HG03571 (cell line): ENCODE measurements around the gene CDK10.
"Not testable (repeated sequence)": the region's sequence is repeated elsewhere in the genome, so short reads cannot be mapped to it uniquely, and the experiment has no call there.

Experiments
- ATAC-seq: cut with Tn5 transposase; IDR thresholded peaks from one replicate; pipeline ENCODE4 v1.9.1; 2021; ENCODE audit not compliant: unreplicated experiment

The CDK10 gene, protein sequence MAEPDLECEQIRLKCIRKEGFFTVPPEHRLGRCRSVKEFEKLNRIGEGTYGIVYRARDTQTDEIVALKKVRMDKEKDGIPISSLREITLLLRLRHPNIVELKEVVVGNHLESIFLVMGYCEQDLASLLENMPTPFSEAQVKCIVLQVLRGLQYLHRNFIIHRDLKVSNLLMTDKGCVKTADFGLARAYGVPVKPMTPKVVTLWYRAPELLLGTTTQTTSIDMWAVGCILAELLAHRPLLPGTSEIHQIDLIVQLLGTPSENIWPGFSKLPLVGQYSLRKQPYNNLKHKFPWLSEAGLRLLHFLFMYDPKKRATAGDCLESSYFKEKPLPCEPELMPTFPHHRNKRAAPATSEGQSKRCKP

DNA sequence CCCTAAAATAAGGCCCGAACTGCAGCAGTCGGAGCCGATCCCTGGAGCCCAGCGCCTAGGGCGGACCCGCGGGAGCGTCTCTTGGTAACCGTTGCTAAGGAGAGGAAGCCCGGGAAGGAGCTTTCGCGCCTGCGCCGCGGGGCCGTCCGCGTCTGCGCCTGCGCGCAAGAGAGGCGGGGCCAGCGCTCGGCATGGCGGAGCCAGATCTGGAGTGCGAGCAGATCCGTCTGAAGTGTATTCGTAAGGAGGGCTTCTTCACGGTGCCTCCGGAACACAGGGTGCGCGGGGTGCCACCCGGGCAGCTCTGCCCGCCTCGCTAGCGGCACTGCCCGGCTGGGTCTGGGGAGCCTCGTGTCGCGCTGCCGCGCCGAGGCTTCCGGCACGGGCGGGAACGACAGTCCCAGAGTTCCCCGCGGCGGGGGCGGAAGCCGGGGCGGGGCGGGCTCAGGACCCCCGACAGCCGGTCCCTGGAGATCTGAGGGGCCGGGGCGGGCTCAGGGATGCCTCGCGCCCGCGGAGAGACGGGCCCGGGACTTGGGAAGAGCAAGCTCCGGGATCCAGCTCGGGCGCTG lies at the start of gene CDK10:
CDK10 (plus strand) TSS at position 170 of the 572 bp plus-strand sequence; CDS start at position 192, 22 bp downstream.
- peak; percentile 69 for ATAC-seq

DNA sequence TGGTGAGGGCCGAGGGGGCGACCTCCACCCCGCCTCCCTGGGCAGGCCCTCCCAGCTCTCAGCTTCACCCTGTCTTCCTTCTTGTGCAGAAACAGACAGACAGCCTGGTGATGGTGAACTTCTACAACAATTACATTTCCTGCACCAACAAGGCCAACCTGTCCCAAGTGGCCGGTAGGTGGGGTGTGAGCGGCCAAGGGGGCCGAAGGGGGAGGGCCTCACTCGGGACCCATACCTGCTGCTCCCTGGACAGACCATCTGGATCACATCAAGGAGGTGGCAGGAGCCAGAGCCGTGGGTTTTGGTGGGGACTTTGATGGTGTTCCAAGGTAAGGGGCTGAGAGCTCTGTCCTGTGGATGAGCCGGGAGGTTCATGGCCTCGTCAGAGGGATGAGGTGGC lies 49.1 kb upstream of the CDK10 start:
- ATAC-seq: no peak

DNA sequence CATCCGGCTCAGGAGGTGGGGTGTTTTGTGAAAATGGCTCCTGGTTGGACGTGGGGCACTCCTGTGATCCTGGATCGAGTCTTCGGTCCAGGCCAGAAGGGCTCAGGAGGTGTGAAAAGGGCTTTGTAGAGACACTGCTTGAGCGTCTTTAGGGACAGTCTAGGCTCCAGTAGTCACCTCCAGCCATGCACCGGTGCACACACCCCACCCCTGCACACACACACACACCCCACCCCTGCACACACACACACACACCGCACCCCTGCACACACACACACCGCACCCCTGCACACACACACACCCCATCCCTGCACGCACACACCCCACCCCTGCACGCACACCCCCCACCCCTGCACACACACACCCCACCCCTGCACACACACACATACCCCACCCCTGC lies 48.0 kb upstream of the CDK10 start:
- no peak for ATAC-seq

DNA sequence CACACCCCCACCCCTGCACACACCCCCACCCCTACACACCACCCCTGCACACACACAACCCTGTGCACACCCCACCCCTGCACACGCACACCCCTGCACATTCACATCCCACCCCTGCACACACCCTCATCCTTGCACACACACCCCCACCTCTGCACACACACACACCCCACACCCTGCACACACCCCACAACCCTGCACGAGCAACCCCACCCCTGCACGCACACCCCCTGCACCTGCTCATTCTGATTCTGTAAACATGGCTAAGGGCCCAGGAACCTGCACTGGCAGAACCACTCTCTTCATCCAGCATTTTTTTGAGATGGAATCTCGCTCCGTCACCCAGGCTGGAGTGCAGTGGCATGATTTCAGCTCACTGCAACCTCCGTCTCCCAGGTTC lies 47.1 kb upstream of the CDK10 start:
- no peak for ATAC-seq

DNA sequence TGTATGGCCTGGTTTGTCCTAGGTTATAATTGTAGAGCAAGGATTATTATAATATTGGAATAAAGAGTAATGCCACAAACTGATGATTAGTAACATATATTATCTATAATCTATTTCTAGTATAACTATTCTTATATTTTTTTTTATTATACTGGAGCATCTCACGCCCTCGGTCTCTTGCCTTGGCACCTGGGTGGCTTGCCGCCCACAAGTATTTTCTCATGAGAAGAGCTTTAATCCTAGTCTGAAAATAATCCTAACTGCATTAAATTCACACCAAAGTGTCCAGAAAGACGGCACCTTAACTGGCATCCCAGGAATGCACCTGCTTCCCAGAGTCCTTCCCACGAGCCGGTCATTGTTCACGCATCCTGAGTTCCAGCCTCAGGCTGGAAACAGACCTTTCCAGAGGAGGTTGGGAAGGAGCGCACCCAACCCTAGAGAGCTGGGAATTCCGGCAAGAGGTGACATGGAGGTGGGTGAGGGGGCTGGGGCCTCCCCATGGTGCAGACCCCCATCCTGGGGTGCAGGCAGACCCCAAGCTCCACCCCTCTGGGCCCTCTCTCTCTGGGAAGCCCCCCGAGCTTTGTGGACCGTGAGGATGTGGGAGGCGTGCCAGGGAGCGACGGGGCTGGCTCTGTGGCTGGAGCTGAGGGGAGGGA lies 44.9 kb upstream of the CDK10 start:
- no peak for ATAC-seq

DNA sequence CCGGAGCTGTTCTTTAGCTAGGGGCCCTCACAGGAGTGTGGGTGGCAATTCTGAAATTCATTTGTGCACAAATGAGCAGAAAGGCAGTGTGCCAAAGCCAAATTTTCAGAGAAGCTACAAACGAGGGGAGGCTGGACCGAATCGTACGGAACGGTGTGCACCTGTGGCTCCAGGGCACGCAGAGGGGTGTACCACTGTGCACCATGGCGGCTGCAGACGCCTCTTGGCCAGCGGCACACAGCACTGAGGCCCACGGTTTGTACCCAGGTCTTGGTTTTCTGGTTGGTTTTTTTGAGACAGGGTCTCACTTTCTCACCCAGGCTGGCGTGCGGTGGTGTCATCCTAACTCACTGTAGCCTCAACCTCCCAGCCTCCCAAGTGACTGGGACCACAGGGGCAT lies 43.9 kb upstream of the CDK10 start:
- ATAC-seq: no peak

DNA sequence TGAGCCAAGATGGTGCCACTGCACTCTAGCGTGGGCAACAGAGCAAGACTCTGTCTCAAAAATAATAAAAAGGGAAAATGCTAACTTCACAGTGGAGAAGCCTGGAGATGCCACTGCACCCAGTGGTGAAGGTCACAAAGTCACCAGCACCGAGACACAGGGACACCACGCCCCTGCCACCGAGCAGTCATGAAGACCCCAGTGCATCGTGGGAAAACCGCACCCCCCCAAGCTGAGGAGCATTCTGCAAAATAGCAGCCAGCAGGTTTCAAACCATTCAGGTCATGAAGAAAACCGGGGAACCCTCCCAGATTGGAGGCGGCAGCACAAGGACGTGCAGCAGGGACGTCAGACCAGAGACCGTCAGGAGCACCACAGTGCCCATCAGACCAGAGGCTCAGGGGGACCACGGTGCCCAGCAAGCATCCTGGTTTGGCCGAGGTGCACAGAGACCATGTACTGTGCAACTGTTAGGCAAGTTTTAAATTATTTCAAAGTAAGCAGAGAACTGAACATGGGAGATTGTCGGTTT lies 42.7 kb upstream of the CDK10 start:
- ATAC-seq: no peak

DNA sequence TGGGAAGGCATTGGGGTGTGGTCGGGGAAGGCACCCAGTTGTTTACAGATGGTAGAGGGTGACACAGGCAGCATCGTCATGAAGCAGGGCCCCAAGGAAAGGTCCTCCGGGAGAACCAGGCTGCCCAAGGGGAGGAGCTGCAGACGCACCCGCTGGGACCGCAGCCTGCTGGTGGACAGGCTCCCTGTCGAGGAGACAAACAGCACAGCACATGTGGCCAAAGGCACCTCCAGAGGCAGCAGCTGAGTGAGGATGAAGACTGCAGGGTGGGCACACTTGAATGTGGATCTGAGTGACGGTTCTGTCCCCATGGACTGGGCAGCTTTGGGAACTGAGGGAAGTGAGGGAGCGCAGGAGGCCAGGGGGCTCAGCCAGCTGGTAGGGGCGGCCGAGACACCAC lies 41.4 kb upstream of the CDK10 start:
- ATAC-seq: no peak

DNA sequence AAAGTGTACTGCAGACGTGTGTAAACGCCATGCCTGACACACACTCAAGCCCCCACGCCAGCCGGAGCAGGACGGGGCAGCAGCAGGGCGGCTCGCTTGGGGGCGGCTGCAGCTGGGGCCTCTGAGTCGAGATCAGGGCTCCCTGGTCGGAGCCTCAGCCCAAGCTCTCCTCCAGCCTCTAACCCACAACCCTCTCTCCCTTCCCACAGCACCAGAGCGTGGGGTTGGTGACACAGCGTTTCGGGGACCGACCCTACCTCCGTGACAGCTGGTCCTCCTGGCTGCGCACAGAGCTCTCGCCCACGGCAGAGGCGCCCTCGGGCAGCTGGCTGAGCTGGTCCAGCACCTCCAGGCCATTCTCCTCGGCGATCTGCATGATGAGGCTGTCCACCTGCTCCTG lies 40.2 kb upstream of the CDK10 start:
- no peak for ATAC-seq

DNA sequence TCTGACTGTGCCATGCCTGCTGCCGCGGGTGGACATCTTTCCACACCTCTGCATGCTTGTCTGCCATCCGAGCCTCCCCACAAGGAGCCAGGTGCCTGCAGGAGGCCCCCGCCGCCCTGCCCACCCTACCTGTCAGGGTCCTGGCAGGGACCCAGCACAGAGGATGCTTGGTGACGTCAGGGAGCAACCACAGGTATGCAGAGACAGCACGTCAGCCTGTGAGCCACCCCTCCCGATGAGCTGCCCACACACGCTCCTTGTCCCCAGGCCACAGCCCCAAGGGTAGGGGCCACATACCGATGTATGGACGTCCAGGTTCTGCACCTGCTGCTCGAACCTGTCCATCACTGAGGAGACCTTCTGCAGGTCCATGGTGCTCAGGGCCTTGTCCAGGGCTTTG lies 39.6 kb upstream of the CDK10 start:
- no peak for ATAC-seq

DNA sequence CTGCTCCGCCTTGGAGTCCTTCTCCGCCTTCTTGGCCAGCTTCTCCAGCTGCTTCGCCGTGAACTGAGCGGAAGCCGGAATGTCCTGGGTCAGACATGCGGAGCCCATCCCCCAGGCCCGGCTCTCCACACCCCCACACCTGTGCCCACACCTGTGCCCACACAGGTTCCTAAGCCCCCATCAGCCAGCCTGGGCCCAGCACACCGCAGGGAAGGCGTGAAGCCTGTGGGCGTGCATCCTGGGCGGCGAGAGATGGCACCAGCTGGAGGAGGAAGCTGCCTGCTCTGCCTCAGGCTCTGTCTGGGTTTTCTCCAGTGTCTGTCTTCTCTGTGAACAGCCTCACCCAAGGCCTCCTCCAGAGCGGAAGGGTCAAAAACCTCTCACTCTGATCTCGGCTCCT lies 34.9 kb upstream of the CDK10 start:
- ATAC-seq: no peak

DNA sequence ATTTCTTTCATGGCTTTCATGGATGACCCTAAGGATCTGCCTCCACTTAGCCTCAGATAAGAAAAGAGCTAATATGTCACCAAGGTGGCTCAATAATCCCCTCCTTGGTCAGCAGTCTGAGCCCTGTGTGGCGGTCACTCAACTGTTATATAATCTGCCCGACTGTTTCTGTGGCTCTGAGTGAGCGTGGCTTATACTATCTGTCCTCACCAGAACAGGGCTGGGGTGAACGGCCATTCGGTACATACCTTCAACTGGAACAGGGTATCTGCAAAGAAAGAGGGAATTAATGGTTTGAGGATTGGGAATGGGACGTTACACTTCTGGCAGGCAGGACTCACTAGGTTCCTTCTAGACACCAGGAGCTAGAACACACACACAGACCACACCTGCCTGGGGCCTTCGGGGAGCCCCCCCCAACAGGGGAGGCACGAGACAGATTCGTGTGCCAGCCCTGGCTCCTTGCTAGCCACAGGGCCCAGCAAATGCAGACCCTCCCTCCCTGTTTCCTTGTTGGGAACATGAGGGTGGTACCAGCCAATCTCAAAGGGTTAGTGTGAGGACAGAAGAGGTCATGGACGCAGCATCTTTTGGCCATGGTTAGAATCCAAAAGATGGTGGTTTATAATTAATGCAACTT lies 32.7 kb upstream of the CDK10 start:
- no peak for ATAC-seq

DNA sequence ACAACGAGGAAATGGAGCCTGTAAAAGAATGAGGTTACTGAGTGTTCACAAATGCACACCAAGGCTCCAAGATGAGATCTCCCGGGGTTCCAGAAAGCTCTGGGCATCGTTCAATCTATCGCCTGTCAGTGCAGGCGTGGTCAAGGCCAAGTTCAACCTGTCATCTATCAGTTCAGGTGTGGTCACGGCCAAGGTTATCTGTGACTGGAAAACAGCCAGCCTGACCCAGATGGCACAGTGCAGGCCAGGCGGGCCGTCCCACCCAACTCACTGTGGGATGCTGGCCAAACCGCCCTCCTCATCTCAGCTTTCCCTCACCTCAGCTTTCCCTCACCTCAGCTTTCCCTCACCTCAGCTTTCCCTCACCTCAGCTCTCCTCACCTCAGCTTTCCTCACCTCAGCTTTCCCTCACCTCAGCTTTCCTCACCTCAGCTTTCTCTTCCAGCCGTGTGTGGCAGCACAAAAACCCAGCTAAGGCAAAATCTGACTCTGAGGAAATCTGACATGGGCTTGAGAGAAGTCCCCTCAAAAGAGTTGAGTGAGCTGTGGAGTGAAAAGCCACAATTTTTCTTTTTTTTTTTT lies 31.3 kb upstream of the CDK10 start:
- ATAC-seq: no peak

DNA sequence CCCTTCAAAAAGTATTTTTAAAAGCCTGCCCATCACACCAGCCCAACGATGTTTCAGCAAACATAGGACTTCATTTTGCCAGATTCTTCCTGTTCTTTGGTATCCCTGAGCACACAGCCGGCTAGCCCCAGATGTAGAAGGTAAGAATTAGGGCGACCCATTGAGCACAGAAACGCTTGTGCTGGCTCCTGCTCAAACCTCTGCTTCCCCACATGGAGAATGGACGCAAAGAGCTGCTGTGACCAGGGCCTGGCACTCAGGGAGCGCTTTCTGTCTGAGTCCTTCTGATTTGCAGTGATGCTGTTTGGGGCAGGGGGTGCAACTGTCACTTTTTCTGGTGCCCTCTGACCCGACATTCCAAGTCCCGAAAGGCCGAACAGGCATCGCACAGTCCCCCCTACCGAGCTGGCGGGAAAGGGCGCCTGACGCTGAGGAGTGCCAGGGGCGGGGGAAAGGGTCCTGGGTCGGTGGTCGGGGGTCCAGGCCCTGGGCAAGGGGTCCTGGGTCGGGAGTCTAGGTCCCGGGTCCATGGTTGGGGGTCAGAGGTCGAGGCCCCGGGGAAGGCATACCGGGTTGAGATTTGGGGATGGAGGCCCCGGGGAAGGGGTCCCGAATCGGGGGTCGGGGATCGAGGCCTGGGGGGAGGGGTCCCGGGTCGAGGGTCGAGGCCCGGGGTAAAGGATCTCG lies 29.9 kb upstream of the CDK10 start:
- no peak for ATAC-seq

DNA sequence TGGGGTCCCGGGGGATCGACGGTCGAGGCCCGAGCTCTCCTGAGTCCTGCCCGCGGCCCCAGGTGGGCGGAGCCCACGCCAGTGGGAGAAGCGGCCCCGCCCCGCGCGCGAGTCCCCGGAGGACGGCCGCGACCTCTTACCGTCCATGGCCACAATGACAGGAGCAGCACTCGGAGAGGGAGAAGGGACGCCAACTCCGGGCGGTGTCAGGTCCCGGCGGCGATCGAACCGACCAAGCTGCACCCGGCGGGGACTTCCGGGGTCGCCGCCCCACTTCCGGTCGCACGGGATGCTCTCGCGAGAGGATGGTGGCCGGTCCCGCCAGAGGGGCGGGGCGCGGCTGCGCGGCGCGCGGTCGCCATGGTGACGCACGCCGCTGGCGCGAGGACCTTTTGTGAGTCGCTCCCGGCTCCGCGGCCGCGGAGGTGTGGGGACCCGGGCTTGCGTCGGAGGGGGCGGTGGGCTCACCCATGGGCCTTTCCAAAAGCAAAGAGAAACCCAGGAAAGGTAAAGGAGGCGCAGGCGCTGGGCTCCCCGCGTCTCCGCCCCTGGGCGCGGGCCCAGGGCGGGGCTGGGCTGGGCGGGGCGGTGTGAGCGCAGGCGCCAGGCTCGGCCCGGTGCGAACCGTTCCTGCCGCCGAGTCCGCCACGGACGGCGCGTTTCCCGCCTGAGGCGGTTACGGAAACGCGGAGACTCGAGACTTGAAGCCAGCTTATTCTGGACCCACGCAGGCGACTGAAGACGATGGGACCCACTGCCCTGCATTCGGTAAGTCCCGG lies 28.9 kb upstream of the CDK10 start, which contains the start of the genes CHMP1A and SPATA33:
CHMP1A (minus strand) TSS at position 267 of the 779 bp plus-strand sequence; CDS start at position 147, 120 bp downstream.
SPATA33 (plus strand) TSS at position 395 of the 779 bp plus-strand sequence; CDS start at position 471, 76 bp downstream.
- peak; percentile 86 for ATAC-seq

DNA sequence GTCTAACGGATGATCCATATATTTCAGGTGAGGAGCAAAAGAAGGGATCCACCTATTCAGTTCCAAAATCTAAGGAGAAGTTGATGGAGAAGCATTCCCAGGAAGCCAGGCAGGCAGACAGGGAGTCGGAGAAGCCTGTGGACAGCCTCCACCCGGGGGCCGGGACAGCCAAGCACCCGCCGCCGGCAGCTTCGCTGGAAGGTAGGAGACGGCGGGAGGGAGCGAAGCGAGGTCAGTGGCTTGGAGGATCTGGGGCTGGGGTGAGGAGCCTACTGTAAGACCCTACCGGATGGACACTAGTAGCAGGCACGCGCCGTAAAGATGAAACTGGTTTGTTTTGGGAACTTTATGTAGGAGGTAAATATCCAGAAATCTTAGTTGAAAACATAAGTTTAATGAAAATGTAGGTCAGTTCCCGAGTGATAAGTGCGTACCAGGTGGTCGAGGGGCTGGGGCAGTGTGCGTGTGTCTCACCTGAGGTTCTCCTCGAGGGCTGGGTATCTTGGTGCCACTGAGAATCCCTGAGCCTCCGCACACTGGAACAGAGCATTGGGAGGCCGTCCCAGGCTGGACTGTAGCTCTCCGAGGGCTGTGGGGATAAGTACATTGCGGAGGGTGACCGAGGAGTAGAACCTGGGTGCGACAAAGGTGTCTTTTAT lies 28.1 kb upstream of the CDK10 start:
- no peak for ATAC-seq

DNA sequence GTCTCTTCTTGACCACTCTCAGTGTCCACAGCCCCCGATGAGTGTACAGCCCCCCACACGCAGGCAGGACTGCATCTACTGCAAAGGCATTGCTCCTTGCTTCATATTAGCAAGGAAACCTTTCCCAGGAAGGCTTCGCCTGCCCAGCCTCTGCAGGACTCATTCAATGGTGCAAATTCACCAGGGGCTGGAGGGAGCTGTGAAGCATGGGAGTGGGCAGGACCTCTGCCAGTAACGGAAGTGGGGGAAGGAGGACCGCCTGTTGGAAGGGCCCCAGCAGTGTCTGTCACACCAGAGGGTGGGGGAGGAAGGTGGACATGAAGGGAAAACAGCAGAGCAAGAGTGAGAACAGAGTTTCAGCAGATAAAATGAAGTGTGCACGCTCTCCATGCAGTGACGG lies 26.3 kb upstream of the CDK10 start:
- no peak for ATAC-seq

DNA sequence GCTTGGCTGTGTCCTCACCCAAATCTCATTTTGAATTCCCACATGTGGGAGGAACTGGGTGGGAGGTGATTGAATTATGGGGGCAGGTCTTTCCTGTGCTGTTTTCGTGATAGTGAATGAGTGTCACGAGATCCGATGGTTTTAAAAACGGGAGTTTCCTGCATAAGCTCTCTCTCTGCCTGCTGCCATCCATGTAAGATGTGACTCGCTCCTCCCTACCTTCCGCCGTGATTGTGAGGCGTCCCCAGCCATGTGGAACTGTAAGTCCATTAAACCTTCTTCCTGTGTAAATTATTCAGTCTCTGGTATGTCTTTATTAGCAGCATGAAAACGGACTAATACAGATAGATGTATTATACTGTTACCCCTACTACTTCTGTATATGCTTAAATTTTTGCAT lies 25.3 kb upstream of the CDK10 start:
- no peak for ATAC-seq

DNA sequence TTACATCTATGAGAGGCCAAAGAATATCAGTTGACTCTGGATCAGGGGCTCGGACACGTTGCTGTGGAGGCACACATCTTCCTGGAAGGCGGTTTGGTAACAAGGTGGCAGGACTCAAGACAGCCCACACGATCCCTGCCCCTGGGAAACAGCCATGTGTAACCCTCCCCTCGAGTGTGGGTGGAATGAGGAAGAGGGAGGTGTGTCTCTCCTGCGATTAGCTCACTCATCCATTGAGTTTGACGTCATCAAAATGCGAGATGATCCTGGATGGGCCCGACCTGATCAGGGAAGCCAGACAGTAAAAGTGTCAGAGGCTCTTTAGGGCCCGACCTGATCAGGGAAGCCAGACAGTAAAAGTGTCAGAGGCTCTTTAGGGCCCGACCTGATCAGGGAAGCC lies 22.3 kb upstream of the CDK10 start:
- not testable (repeated sequence) for ATAC-seq
